Fibroblast of the aortic adventitia (primary cell): ENCODE measurements around the gene WDR1. TPM values are rescaled to one million over a fixed set of nuclear protein-coding genes. Genes with fewer than 3 reads are reported as not detected.

Experiments
- DNase-seq: peaks from one replicate; pipeline ENCODE4 v3.0.0-alpha.2; 2010; ENCODE audit warnings: low read depth
- H3K4me3 ChIP-seq: 2 replicates; pipeline ENCODE4 v1.5.1; 2011; ENCODE audit warnings: low read depth, mild to moderate bottlenecking, control low read depth, low read length, moderate library complexity
- CTCF ChIP-seq: IDR thresholded peaks from 2 replicates; pipeline ENCODE4 v1.5.1; 2011; ENCODE audit warnings: mild to moderate bottlenecking, low read length, control low read depth, inconsistent platforms; ENCODE audit not compliant: insufficient read depth
- small RNA-seq: library from RNA; depleted of rRNA; stranded (forward); fragments of <200 nt; gene quantifications from one replicate; pipeline ENCODE3, GENCODE V24; 2012
- total RNA-seq: library from RNA; depleted of rRNA; stranded (reverse); fragments of >200 nt; gene quantifications from 2 replicates; pipeline ENCODE4 v1.2.3, GENCODE V29; 2012; ENCODE audit warnings: low replicate concordance

WDR1 gene
- total RNA-seq, 1 donor = 228 TPM

- no peak overlapping the region for H3K4me3 ChIP-seq
- DNase-seq = no peak
- no peak for TF ChIP-seq CTCF
These were observed 84.7 kb downstream of the WDR1 start for GRCh38 chr4:10031668-10032590.

GRCh38 chr4:10030972-10031667 is 85.5 kb downstream of the WDR1 start:
- no peak for TF ChIP-seq CTCF
- no peak overlapping the region for H3K4me3 ChIP-seq
- no peak for DNase-seq

- DNase-seq = no peak
- TF ChIP-seq CTCF = no peak
- H3K4me3 ChIP-seq = no peak overlapping the region
These were observed 87.2 kb downstream of the WDR1 start for GRCh38 chr4:10029403-10029802.

GRCh38 chr4:10028910-10029309 is 87.7 kb downstream of the WDR1 start:
- no peak overlapping the region for H3K4me3 ChIP-seq
- no peak for DNase-seq
- no peak for TF ChIP-seq CTCF

- no peak overlapping the region for H3K4me3 ChIP-seq
- TF ChIP-seq CTCF = no peak
- DNase-seq = no peak
These were observed 90.1 kb downstream of the WDR1 start for GRCh38 chr4:10026485-10026884.

GRCh38 chr4:10025230-10025806 is 91.3 kb downstream of the WDR1 start:
- TF ChIP-seq CTCF = no peak
- H3K4me3 ChIP-seq = no peak overlapping the region

More at GRCh38 chr4:10025230-10025806, 91.3 kb downstream of the WDR1 start:
- no peak for DNase-seq

Small RNAs within 50 kb of the gene (small RNA-seq; reads per million reads assigned to genes)
- gene AC093664.1 (not detected), gene MIR3138 (0.45 reads per million), gene RNA5SP155 (not detected)

Other genes with a start within 250 kb of the WDR1 start
- gene SLC2A9, start 95.3 kb downstream of the WDR1 start, total RNA-seq = 0.74 and 0.90 TPM in 2 replicates